Measurements from ENCODE around the gene LVRN. TPM values are rescaled to one million over a fixed set of nuclear protein-coding genes. Genes with fewer than 3 reads are reported as not detected.

The LVRN gene
- total and polyA plus RNA-seq, 2 experiments from 2014 or later, result 0.31 to 0.45 TPM

GRCh38 chr5:115983519-115983918 is 21.2 kb downstream of the LVRN start (continued):
- no peak for TF ChIP-seq ZNF462 (CRISPR knock-in tag; IDR thresholded peaks at IDR 0.05)
- no peak for TF ChIP-seq EZH2phosphoT487 (IDR thresholded peaks at IDR 0.05; ENCODE audit: unreplicated experiment)
- TF ChIP-seq NANOG (IDR thresholded peaks at IDR 0.05; ENCODE audit: borderline replicate concordance), result no peak

DNA sequence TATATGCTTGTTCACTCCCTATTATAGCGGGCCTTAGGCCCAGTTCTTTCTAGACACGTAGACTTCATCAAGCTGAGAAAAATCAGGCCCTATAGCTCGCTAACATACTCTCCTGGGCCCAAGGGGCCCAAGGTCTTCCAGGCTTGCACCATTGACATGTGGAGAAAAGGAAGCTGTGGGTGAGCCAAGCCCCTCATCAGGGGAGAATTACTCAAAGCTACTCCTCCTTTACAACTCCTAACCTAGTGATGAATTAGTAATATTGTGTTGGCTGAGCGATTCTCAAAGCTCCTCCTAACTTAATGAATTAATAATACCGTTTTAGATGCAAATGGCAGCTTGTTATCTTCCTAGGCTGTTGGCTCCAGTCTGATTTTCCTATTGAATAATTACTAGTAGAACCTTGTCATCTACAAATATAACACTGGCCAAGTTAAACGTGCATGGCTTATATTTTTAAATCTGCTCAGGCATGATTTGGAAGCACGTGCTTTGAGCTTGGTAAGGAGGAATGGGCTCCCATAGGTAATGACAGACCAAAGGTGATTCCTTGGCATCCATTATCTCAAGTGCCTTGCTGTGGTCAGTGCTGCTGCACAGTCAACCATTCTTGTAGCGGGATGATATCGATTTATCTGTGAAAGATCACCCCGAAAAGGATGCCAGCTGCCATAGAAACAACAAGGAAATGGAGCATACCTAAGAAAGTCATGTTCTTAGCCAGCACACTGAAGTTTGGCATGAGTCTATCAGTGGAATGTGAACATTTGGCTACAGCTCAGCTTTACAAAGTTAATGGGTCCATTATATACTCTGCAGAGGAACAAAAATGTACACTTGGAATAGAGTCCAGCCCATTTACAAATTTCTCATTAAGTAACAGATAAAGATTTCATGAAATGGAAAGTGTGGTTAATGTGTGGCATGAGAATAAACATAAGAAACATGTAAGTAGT is 23.8 kb downstream of the LVRN start:
- H4K20me1 ChIP-seq (replicated peaks; ENCODE audit: insufficient read depth), result no peaks in the 10 kb centered on the region
- H3K79me2 ChIP-seq (replicated peaks; ENCODE audit: insufficient read depth), result no peaks in the 10 kb centered on the region
- TF ChIP-seq CREB1 (CRISPR knock-in tag; IDR thresholded peaks at IDR 0.05; ENCODE audit: low read depth), result no peak
- TF ChIP-seq POLR2AphosphoS5 (IDR thresholded peaks at IDR 0.05; ENCODE audit: low read depth), result no peak
- TF ChIP-seq, protein P1, sequence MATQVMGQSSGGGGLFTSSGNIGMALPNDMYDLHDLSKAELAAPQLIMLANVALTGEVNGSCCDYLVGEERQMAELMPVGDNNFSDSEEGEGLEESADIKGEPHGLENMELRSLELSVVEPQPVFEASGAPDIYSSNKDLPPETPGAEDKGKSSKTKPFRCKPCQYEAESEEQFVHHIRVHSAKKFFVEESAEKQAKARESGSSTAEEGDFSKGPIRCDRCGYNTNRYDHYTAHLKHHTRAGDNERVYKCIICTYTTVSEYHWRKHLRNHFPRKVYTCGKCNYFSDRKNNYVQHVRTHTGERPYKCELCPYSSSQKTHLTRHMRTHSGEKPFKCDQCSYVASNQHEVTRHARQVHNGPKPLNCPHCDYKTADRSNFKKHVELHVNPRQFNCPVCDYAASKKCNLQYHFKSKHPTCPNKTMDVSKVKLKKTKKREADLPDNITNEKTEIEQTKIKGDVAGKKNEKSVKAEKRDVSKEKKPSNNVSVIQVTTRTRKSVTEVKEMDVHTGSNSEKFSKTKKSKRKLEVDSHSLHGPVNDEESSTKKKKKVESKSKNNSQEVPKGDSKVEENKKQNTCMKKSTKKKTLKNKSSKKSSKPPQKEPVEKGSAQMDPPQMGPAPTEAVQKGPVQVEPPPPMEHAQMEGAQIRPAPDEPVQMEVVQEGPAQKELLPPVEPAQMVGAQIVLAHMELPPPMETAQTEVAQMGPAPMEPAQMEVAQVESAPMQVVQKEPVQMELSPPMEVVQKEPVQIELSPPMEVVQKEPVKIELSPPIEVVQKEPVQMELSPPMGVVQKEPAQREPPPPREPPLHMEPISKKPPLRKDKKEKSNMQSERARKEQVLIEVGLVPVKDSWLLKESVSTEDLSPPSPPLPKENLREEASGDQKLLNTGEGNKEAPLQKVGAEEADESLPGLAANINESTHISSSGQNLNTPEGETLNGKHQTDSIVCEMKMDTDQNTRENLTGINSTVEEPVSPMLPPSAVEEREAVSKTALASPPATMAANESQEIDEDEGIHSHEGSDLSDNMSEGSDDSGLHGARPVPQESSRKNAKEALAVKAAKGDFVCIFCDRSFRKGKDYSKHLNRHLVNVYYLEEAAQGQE (IDR thresholded peaks at IDR 0.05; ENCODE audit: unreplicated experiment), result no peak
- TF ChIP-seq ZNF331 (CRISPR knock-in tag; IDR thresholded peaks at IDR 0.05; ENCODE audit: low read depth), result no peak
- no peak for TF ChIP-seq ZNF114 (CRISPR knock-in tag; IDR thresholded peaks at IDR 0.05)
- TF ChIP-seq EZH2 (IDR thresholded peaks at IDR 0.05; ENCODE audit: low read depth, unreplicated experiment), result no peak
- TF ChIP-seq JUNB (IDR thresholded peaks at IDR 0.05; ENCODE audit: unreplicated experiment), result no peak

More for the DNA sequence above, 23.8 kb downstream of the LVRN start:
- Histone ChIP-seq H3K4me2 (no peak overlapping the region), H3K4me1 (ENCODE audit: insufficient read depth) (no peaks in the 10 kb centered on the region), H2AFZ (no peak overlapping the region), H3K36me3 (ENCODE audit: insufficient read depth) (no peaks in the 10 kb centered on the region), H3F3A (replicated peaks; ENCODE audit: low read depth) (no peaks in the 10 kb centered on the region), H3K9me2 (ENCODE audit: insufficient read depth) (peaks cover 5% of the 10 kb centered on the region; the same call in 1 of the 2 replicates), H3K27me3 (ENCODE audit: insufficient read depth) (no peaks in the 10 kb centered on the region), H3K4me3 (no peak overlapping the region), H3K27ac (ENCODE audit: low read depth) (no peak overlapping the region)
- Mint-ChIP-seq H3K27me3 (ENCODE audit: insufficient read depth, low read depth, poor library complexity) (no peaks in the 10 kb centered on the region), H3K36me3 (ENCODE audit: low read depth) (no peaks in the 10 kb centered on the region), H3K9me3 (no peaks in the 10 kb centered on the region), H3K4me1 (no peaks in the 10 kb centered on the region), H3K27ac (no peak overlapping the region), H3K4me3 (no peak overlapping the region)
- no peak for ATAC-seq
- DNase-seq (ENCODE audit: low spot score), result no peak
